K562 (cell line): ENCODE measurements around the gene GYPA. TPM values are rescaled to one million over a fixed set of nuclear protein-coding genes. Genes with fewer than 3 reads are reported as not detected.
"Not testable (repeated sequence)": the region's sequence is repeated elsewhere in the genome, so short reads cannot be mapped to it uniquely, and the experiment has no call there.

Source experiments
- ATAC-seq: fragments of 200-7000 bp; cut with Tn5 transposase; 3 replicates; pipeline ENCODE4 v1.9.1; 2020; ENCODE audit warnings: moderate library complexity
- BruUV-seq: library from RNA; stranded (reverse); fragments of 400-500 nt; replicated peaks from 2 replicates; lab custom pipeline; 2021; lab: Mats Ljungman, UMichigan
- CTCF ChIA-PET: fragments of 300-600 bp; formaldehyde crosslinking; extraction: SDS; loops from one replicate; lab custom pipeline; 2021; ENCODE audit warnings: low intra/inter-chr PET ratio; lab: Yijun Ruan, JAX
- POLR2A ChIA-PET: fragments of 300-600, 350-650 bp; sonication (Branson Sonifier 250); formaldehyde crosslinking; extraction: SDS; loops from one replicate; lab custom pipeline; 2021; ENCODE audit warnings: antibody characterized with exemption, inconsistent platforms; lab: Yijun Ruan, JAX
- DNase-seq, 4 experiments: peaks; one replicate each; pipeline versions ENCODE4 v3.0.0 to v3.0.0-alpha.2; 2011 to 2018; ENCODE audit warnings: low spot score in 3 of 4, mixed read lengths in 3 of 4; ENCODE audit errors: extremely low read depth in 1 of 4
- FAIRE-seq: peaks from 2 replicates; lab custom pipeline; 2011; peaks lifted over from hg19 to GRCh38; lab: Jason Lieb, UNC
- H2AFZ ChIP-seq: 2 replicates; pipeline ENCODE4 v1.6.0; 2011; ENCODE audit warnings: low read depth, low read length, control low read depth, inconsistent platforms
- H3K27ac ChIP-seq: fragments of 200-600 bp; 3 replicates; pipeline ENCODE4 v1.8.0; 2011; ENCODE audit warnings: low read depth, mild to moderate bottlenecking, control low read depth, inconsistent platforms, low read length, moderate library complexity, mixed read lengths; ENCODE audit errors: extremely low read depth
- H3K27me3 ChIP-seq, 2 experiments: fragments of 300-600 bp in 1 of 2; 2 replicates in 1 of 2; 3 replicates in 1 of 2; pipeline versions ENCODE4 v1.6.0 to v1.8.0; 2011; ENCODE audit warnings: inconsistent platforms in 2 of 2, low read length in 2 of 2, mild to moderate bottlenecking in 1 of 2, mixed read lengths in 1 of 2, moderate library complexity in 1 of 2; ENCODE audit not compliant: control insufficient read depth in 2 of 2, insufficient read depth in 2 of 2
- H3K36me3 ChIP-seq: fragments of 300-600 bp; 3 replicates; pipeline ENCODE4 v1.8.0; 2011; ENCODE audit warnings: mild to moderate bottlenecking, low read length, inconsistent platforms; ENCODE audit not compliant: control insufficient read depth, insufficient read depth
- H3K4me1 ChIP-seq, 2 experiments: fragments of 200-600 bp in 1 of 2; replicated peaks in 1 of 2; 2 replicates in 1 of 2; 3 replicates in 1 of 2; pipeline versions ENCODE4 v1.5.1 to v1.8.0; 2011; ENCODE audit warnings: inconsistent platforms in 2 of 2, low read length in 2 of 2, mild to moderate bottlenecking in 1 of 2, mixed read lengths in 1 of 2, moderate library complexity in 1 of 2; ENCODE audit not compliant: control insufficient read depth in 2 of 2, insufficient read depth in 2 of 2
- H3K4me2 ChIP-seq: 2 replicates; pipeline ENCODE4 v1.6.1; 2011; ENCODE audit warnings: low read length, control low read depth, inconsistent platforms, mixed read lengths; ENCODE audit not compliant: insufficient read depth
- H3K4me3 ChIP-seq: fragments of 200-600 bp; sonication (generic), shearing (Covaris generic); 2 replicates; pipeline ENCODE4 v1.5.1; 2016; ENCODE audit warnings: control low read depth, inconsistent platforms
- H3K79me2 ChIP-seq: fragments of 200-600 bp; 3 replicates; pipeline ENCODE4 v1.8.0; 2011; ENCODE audit warnings: low read length, inconsistent platforms; ENCODE audit not compliant: control insufficient read depth, insufficient read depth
- H3K9ac ChIP-seq, 2 experiments: 2 replicates each; pipeline versions ENCODE4 v1.6.0 to v1.6.1; 2011; ENCODE audit warnings: low read depth in 2 of 2, low read length in 2 of 2, control low read depth in 1 of 2, inconsistent platforms in 1 of 2, mild to moderate bottlenecking in 1 of 2, mixed read lengths in 1 of 2; ENCODE audit not compliant: insufficient read depth in 1 of 2
- H3K9me1 ChIP-seq: one replicate; pipeline ENCODE4 v1.6.0; 2011; ENCODE audit warnings: inconsistent platforms, mild to moderate bottlenecking, low read length, moderate library complexity; ENCODE audit not compliant: control insufficient read depth, insufficient read depth
- H3K9me3 ChIP-seq: replicated peaks from 2 replicates; pipeline ENCODE4 v1.5.1; 2011; ENCODE audit warnings: low read depth, low read length, inconsistent platforms; ENCODE audit not compliant: control insufficient read depth, insufficient read depth
- H4K20me1 ChIP-seq: replicated peaks from 2 replicates; pipeline ENCODE4 v1.6.1; 2011; ENCODE audit warnings: low read length, inconsistent platforms, mixed read lengths; ENCODE audit not compliant: control insufficient read depth, insufficient read depth
- CHD1 ChIP-seq: fragments of 200-600 bp; sonication (generic); IDR thresholded peaks from one replicate; pipeline ENCODE4 v1.6.1; 2012; ENCODE audit warnings: mild to moderate bottlenecking, moderate library complexity, low read length, inconsistent platforms
- CXXC5 ChIP-seq: fragments of 250-450 bp; sonication (Bioruptor Pico); IDR thresholded peaks from 2 replicates; pipeline ENCODE4 v1.8.0; 2022; ENCODE audit warnings: inconsistent platforms, mild to moderate bottlenecking, moderate library complexity
- NFRKB ChIP-seq: fragments of 450-650 bp; IDR thresholded peaks from 2 replicates; pipeline ENCODE4 v1.6.1; 2016; ENCODE audit warnings: low read depth
- ZNF175 ChIP-seq: fragments of 200-800 bp; sonication (Bioruptor generic); IDR thresholded peaks from 2 replicates; pipeline ENCODE4 v1.6.1; 2016; ENCODE audit warnings: low read depth, mild to moderate bottlenecking, missing genetic modification characterization, missing compliant biosample characterization
- WGBS: fragments of 100-300 bp; shearing (Covaris generic); methylation state at CpG from one replicate; pipeline ENCODE4 v1.1.6; 2016; ENCODE audit warnings: low coverage, mixed read lengths; ENCODE audit not compliant: insufficient coverage; ENCODE audit errors: missing lambda C conversion rate; 5-methylcytosine and 5-hydroxymethylcytosine counted together
- in situ Hi-C: fragments of 300-500 bp; cut with MboI; formaldehyde crosslinking; loops from 4 replicates; pipeline ENCODE4 v1.15.0; 2018; ENCODE audit warnings: inconsistent platforms, mixed read lengths
- intact Hi-C: fragments of 100-400 bp; cut with micrococcal nuclease; formaldehyde crosslinking; loops from 2 replicates; pipeline ENCODE4 v1.14.2; 2022
- polyA plus RNA-seq, 8 experiments: library from polyadenylated mRNA; depleted of rRNA in 4 of 8; stranded (reverse) in 5 of 8; unstranded in 3 of 8; fragments of >200 nt; fragmentation: Nextera tagmentation in 2 of 8; fragmentation: Illumina TruSeq in 1 of 8; extraction: Ambion mirVana in 2 of 8; extraction: Trizol in 1 of 8; gene quantifications; 2 replicates each; pipeline versions ENCODE4 v1.2.1 to v1.2.3, GENCODE V29; 2011 to 2014; ENCODE audit warnings: inconsistent platforms in 1 of 8, missing spikeins in 1 of 8
- total RNA-seq, 7 experiments: library from RNA; depleted of rRNA in 6 of 7; stranded (reverse); fragments of >200 nt in 6 of 7; fragmentation: Illumina TruSeq in 2 of 7; extraction: Trizol in 2 of 7; gene quantifications; 2 replicates each; pipeline versions ENCODE4 v1.2.1 to v1.2.3, GENCODE V29; 2011 to 2021; ENCODE audit warnings: low replicate concordance in 1 of 7
- TF ChIP-seq, protein P1 (sequence below): fragments of 450-650 bp; IDR thresholded peaks from 2 replicates; pipeline ENCODE4 v1.6.1; 2017; ENCODE audit warnings: antibody characterized with exemption, mild to moderate bottlenecking
- TF ChIP-seq, protein P2 (sequence below), 2 experiments: IDR thresholded peaks in 1 of 2; conservative IDR thresholded peaks in 1 of 2; 2 replicates each; pipeline ENCODE4 v1.6.1; 2016; ENCODE audit warnings: low read depth in 2 of 2, mild to moderate bottlenecking in 1 of 2, missing compliant biosample characterization in 1 of 2, missing genetic modification characterization in 1 of 2, moderate library complexity in 1 of 2

GYPA gene
- total and polyA plus RNA-seq, 9 of the 15 experiments (the other 6 are each of a cell fraction or from before 2014, with no cell fraction given): 35.3 to 278 (median 122) TPM

GRCh38 chr4:144138239-144138638, 2.3 kb downstream of the GYPA start:
- CTCF ChIA-PET, POLR2A ChIA-PET, H3K9me3 ChIP-seq, BruUV-seq, H4K20me1 ChIP-seq, H3K36me3 ChIP-seq, FAIRE-seq, H3K27me3 ChIP-seq, H3K4me1 ChIP-seq, H3K9me1 ChIP-seq: not testable (repeated sequence)
- Histone ChIP-seq H3K4me3 (peak overlapping the region; percentile 46), H3K9ac (peak overlapping the region in 1 of 2 experiments; percentile 83; a peak in 2 of 4 replicates), H3K79me2 (peaks cover 71% of the 10 kb centered on the region), H3K27ac (peak overlapping the region; percentile 62), H2AFZ (peak overlapping the region; percentile 65; the same call in 1 of the 2 replicates), H3K4me2 (peak overlapping the region; percentile 76)
- DNase-seq (peak in 1 of 4 experiments; percentile 51), ATAC-seq (peak; percentile 52)
- intact Hi-C loops: loop anchor here (5.0 to 10.0 kb wide), 3 partner anchors 236 to 951 kb away; partner anchors contain the start of gene SMARCA5
- in situ Hi-C loops: loop anchor here (10.0 kb wide), 1 partner anchor 123 kb away; the partner anchor contains the start of gene GYPB
- TF ChIP-seq, protein P1, sequence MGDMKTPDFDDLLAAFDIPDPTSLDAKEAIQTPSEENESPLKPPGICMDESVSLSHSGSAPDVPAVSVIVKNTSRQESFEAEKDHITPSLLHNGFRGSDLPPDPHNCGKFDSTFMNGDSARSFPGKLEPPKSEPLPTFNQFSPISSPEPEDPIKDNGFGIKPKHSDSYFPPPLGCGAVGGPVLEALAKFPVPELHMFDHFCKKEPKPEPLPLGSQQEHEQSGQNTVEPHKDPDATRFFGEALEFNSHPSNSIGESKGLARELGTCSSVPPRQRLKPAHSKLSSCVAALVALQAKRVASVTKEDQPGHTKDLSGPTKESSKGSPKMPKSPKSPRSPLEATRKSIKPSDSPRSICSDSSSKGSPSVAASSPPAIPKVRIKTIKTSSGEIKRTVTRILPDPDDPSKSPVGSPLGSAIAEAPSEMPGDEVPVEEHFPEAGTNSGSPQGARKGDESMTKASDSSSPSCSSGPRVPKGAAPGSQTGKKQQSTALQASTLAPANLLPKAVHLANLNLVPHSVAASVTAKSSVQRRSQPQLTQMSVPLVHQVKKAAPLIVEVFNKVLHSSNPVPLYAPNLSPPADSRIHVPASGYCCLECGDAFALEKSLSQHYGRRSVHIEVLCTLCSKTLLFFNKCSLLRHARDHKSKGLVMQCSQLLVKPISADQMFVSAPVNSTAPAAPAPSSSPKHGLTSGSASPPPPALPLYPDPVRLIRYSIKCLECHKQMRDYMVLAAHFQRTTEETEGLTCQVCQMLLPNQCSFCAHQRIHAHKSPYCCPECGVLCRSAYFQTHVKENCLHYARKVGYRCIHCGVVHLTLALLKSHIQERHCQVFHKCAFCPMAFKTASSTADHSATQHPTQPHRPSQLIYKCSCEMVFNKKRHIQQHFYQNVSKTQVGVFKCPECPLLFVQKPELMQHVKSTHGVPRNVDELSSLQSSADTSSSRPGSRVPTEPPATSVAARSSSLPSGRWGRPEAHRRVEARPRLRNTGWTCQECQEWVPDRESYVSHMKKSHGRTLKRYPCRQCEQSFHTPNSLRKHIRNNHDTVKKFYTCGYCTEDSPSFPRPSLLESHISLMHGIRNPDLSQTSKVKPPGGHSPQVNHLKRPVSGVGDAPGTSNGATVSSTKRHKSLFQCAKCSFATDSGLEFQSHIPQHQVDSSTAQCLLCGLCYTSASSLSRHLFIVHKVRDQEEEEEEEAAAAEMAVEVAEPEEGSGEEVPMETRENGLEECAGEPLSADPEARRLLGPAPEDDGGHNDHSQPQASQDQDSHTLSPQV: 0 out of 2 replicates have a peak, but pooled peaks have one; percentile 63
- TF ChIP-seq, protein P2, sequence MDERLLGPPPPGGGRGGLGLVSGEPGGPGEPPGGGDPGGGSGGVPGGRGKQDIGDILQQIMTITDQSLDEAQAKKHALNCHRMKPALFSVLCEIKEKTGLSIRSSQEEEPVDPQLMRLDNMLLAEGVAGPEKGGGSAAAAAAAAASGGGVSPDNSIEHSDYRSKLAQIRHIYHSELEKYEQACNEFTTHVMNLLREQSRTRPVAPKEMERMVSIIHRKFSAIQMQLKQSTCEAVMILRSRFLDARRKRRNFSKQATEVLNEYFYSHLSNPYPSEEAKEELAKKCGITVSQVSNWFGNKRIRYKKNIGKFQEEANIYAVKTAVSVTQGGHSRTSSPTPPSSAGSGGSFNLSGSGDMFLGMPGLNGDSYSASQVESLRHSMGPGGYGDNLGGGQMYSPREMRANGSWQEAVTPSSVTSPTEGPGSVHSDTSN (CRISPR knock-in tag; IDR thresholded peaks at IDR 0.05; ENCODE audit: low read depth): not testable (repeated sequence)
- TF ChIP-seq, protein P2 (tag; conservative IDR thresholded peaks at IDR 0.05; ENCODE audit: low read depth): peak; percentile 37; the same call in 1 of the 2 replicates
- 0 out of 2 replicates have a peak, but pooled peaks have one; percentile 14 for TF ChIP-seq CXXC5
- TF ChIP-seq CHD1: peak; percentile 23
- 0 out of 2 replicates have a peak, but pooled peaks have one; percentile 41 for TF ChIP-seq NFRKB
- 0 out of 2 replicates have a peak, but pooled peaks have one; percentile 3 for TF ChIP-seq ZNF175 (CRISPR knock-in tag)
- 7% methylated on average over 4 of the region's 4 CpGs for WGBS
